22Rv1 (cell line): ENCODE data around the gene FBN1.

ENCODE experiments used
- ZFX ChIP-seq: fragments of 450-650 bp; IDR thresholded peaks from 2 replicates; pipeline ENCODE4 v1.6.1; 2017; ENCODE audit warnings: antibody characterized with exemption, borderline replicate concordance
- TF ChIP-seq, protein P1 (sequence below): fragments of 450-650 bp; IDR thresholded peaks from 2 replicates; pipeline ENCODE4 v1.5.1; 2017; ENCODE audit warnings: mild to moderate bottlenecking

DNA sequence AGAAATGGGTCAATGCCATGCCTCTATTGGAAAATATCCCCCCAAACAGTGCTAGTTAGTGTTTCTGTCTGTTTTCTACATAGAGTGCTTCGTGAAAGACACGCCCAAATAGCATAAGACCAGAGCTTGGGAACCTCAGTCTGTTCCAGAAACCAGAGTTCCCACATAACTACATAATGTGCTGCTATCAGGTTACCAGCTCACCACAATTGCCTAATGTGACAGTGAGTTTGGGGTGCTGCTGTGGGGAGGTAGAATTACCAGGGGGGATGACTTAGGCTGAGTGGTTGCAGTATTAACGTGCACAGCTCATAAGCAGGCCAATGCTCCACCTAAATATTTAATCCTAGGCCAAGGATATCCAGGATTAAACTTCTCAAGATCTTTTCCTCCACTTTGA, 275.0 kb downstream of the FBN1 start:
- TF ChIP-seq, protein P1, sequence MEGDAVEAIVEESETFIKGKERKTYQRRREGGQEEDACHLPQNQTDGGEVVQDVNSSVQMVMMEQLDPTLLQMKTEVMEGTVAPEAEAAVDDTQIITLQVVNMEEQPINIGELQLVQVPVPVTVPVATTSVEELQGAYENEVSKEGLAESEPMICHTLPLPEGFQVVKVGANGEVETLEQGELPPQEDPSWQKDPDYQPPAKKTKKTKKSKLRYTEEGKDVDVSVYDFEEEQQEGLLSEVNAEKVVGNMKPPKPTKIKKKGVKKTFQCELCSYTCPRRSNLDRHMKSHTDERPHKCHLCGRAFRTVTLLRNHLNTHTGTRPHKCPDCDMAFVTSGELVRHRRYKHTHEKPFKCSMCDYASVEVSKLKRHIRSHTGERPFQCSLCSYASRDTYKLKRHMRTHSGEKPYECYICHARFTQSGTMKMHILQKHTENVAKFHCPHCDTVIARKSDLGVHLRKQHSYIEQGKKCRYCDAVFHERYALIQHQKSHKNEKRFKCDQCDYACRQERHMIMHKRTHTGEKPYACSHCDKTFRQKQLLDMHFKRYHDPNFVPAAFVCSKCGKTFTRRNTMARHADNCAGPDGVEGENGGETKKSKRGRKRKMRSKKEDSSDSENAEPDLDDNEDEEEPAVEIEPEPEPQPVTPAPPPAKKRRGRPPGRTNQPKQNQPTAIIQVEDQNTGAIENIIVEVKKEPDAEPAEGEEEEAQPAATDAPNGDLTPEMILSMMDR, result no peak
- TF ChIP-seq ZFX, result no peak
